GM12801 (cell line): ENCODE data around the gene EPHX1.

Source experiments
- TF ChIP-seq, protein P1 (sequence below): IDR thresholded peaks from one replicate; pipeline ENCODE4 v1.5.1; 2011; ENCODE audit warnings: control low read depth; ENCODE audit not compliant: insufficient read length; ENCODE audit errors: extremely low read depth

The EPHX1 gene

DNA sequence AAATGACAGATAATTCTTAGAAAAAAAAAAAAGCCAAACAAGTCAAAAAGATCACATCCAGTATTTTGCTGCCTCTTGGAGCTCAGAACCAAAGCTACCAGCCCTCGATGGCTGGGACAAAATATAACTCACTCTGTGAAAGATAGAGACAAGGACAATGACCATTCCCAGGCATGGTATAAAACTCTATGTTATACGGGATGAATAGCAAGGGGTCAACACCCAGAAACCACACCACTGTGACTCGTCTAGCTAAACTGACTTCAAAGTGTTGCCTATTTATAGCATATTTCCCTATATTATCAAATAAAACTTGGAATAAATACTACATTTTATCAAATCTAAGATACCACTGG is 62.1 kb downstream of the EPHX1 start:
- TF ChIP-seq, protein P1, sequence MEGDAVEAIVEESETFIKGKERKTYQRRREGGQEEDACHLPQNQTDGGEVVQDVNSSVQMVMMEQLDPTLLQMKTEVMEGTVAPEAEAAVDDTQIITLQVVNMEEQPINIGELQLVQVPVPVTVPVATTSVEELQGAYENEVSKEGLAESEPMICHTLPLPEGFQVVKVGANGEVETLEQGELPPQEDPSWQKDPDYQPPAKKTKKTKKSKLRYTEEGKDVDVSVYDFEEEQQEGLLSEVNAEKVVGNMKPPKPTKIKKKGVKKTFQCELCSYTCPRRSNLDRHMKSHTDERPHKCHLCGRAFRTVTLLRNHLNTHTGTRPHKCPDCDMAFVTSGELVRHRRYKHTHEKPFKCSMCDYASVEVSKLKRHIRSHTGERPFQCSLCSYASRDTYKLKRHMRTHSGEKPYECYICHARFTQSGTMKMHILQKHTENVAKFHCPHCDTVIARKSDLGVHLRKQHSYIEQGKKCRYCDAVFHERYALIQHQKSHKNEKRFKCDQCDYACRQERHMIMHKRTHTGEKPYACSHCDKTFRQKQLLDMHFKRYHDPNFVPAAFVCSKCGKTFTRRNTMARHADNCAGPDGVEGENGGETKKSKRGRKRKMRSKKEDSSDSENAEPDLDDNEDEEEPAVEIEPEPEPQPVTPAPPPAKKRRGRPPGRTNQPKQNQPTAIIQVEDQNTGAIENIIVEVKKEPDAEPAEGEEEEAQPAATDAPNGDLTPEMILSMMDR, result no peak

DNA sequence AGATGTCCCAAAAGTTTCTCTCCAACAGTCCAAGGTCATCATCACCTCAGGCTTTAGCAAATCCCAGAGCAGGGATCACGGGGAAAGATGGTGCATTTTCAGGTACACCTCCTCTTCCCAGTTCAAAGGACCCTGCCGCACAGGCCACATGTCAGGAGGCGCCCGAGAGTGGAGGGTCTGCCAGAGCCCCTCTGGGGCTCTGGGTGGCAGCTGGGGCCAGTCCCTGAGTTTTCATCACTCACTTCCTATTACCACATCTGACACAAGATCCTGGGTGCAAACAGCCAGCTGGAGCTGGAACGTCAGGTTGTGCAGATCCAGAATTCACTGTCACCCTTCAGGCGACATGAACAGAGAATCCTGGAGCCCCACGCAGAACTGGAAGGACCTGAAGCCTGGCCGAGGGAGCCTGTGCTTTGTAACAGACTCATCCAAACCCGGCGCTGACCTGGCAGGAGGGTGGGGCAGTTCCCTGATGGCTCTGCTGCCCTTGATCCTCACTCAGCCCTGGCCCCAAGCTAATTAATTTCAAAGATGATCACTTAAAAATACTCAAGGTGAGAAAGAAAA is 63.4 kb downstream of the EPHX1 start:
- TF ChIP-seq, protein P1, result no peak

DNA sequence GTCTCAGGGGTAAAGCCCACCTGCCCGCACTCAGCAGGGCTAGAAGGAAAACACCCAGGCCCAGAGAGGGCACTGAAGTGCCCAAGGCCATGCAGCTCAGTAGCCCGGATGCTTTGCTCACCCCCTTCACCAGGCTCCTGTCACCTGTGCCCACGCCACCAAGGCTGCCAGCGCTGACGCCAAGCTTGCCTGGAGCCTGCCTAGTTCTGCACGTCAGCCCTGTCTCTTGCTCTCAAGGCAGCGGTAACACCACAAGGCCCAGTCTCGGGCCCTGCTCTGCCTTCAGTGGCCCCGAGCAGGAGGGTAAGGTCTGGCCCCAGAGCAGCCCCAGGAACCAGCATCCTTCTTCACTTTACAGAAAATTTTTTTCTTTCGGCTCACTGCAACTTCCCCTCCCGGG is 64.5 kb downstream of the EPHX1 start:
- TF ChIP-seq, protein P1, result no peak

DNA sequence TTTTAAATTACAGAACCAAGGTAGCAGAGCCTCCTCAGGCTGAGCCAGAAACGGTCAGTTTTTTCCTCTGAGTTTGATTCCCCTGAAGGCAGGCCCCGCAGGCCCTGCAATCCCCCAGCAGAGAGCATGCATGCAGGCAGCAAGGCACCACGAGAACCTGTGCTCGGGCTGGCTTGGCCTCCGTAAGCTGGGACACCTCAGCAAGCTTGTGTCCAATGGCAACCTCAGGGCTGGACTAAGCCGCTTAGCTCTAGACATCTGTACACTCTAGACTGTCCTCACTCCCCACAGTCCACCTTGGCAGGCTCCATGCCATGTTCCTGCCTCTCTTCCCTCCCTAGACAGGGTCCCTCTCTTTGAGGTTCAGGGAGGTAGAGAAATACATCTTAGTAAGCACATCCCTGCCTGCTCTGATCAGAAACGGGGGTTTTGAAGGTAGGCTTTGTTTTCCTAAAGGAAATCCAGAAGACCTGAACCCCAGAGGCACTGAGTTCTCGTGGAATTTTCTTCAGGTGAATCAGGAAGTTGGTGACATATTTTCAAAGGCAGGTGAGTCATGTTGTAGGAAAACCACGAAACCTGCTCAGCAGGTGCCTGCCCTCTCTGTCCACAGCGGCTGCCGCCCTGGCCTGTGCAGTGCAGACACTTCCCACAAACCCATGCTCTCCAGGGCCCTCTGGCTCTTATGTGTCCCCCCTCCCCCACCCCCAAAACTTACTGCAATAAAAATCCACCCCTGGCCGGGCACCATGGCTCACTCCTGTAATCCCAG is 65.3 kb downstream of the EPHX1 start:
- TF ChIP-seq, protein P1, result no peak

DNA sequence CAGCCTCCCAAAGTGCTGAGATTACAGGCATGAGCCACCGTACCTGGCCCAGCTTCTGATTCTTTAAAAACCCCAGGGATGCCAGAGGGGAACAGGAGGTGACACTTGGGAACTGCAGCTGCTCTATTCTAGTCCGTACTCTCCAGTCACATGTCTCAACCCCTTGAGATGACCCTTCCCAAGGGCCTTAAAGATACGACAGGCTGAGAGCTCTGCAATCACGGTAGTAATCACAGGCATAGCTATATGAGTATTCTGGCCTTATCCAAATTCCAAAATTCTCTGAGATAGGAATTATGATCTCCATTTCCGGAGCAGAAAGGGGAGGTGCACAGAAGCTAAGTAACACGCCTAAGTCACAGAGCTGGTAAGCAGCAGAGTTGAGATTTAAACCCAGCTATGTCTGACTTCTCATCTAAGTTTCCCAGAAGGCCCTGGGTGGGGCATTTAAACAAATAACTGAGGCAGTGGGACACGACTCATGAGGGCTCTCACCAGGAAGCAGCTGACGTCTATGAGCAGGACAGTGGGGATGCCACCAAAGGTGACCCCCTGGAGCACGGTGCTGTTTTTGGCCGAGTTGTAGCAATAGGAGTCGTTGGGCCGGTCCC is 67.1 kb downstream of the EPHX1 start:
- TF ChIP-seq, protein P1, result no peak

DNA sequence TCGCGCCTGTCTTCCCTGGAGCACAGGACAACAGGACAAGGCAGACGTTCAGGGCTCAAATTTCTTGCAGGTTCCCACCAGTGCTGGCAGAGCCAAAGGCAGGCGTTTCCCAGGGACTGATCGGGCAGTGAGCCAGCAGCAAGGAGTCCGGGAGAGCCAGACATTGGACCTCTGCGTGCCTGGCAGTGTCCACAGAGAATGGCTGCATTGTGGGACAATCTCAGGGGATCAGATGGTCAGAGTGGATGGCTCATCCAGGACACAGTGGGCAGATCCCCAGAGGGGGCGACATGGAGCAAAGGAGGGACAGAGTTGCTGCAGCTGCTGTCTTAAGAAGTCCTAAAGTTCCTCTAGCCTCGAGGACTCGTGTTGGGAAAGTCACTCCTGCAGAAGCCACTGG is 67.7 kb downstream of the EPHX1 start:
- TF ChIP-seq, protein P1, result no peak

DNA sequence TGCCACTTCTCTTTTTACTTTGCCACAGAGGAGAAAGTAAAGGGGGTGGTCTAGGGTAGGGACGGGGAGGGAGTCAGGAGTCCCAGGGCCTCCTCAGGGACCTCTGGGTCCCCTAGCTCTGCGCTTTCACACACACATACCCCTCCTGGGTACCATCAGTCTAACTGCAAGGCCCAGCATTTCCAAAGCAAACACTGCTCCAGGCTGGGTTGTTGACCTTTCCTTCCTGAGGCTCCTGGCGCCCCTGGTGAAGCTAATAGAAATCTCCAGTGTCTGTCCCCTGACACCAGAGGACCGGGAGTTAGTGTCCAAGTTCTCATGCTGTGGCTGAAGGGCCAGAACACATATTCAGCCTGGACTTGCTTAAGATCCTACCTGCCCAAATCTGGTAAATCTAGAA is 68.4 kb downstream of the EPHX1 start:
- TF ChIP-seq, protein P1, result no peak
